MCF 10A (cell line): ENCODE results near the gene DPP6. TPM values are rescaled to one million over a fixed set of nuclear protein-coding genes. Genes with fewer than 3 reads are reported as not detected.

Experiments
- BruUV-seq: library from RNA; stranded (reverse); fragments of 400-500 nt; replicated peaks from 2 replicates; lab custom pipeline; 2021; lab: Mats Ljungman, UMichigan
- CTCF ChIA-PET: fragments of 300-600 bp; sonication (Branson Sonifier 250); formaldehyde crosslinking; extraction: SDS; loops from one replicate; lab custom pipeline; 2021; ENCODE audit warnings: antibody characterized with exemption, inconsistent platforms; lab: Yijun Ruan, JAX
- POLR2A ChIA-PET: fragments of 300-600, 350-650 bp; sonication (Branson Sonifier 250); formaldehyde crosslinking; extraction: SDS; loops from one replicate; lab custom pipeline; 2020; ENCODE audit warnings: antibody characterized with exemption, inconsistent platforms; lab: Yijun Ruan, JAX
- DNase-seq: peaks from one replicate; pipeline ENCODE4 v3.0.0-alpha.2; 2018; ENCODE audit not compliant: unreplicated experiment
- H3K27ac Mint-ChIP-seq: one replicate; pipeline ENCODE4 v1.8.0; 2022; ENCODE audit warnings: mild to moderate bottlenecking, low read depth, mixed read lengths; ENCODE audit not compliant: unreplicated experiment
- H3K27me3 Mint-ChIP-seq: one replicate; pipeline ENCODE4 v1.8.0; 2022; ENCODE audit warnings: mixed read lengths; ENCODE audit not compliant: insufficient read depth, unreplicated experiment
- H3K36me3 Mint-ChIP-seq: one replicate; pipeline ENCODE4 v1.8.0; 2022; ENCODE audit warnings: mild to moderate bottlenecking, moderate library complexity, mixed read lengths; ENCODE audit not compliant: insufficient read depth, unreplicated experiment
- H3K4me1 Mint-ChIP-seq: one replicate; pipeline ENCODE4 v1.8.0; 2022; ENCODE audit warnings: mixed read lengths; ENCODE audit not compliant: insufficient read depth, unreplicated experiment
- H3K4me3 Mint-ChIP-seq: one replicate; pipeline ENCODE4 v1.8.0; 2022; ENCODE audit warnings: mild to moderate bottlenecking, moderate library complexity, mixed read lengths; ENCODE audit not compliant: unreplicated experiment
- H3K9me3 Mint-ChIP-seq: one replicate; pipeline ENCODE4 v1.8.0; 2022; ENCODE audit warnings: mixed read lengths; ENCODE audit not compliant: unreplicated experiment
- CTCF ChIP-seq: fragments of 200-600 bp; IDR thresholded peaks from one replicate; pipeline ENCODE4 v1.8.0; 2022; ENCODE audit warnings: antibody characterized with exemption, mild to moderate bottlenecking; ENCODE audit not compliant: unreplicated experiment
- intact Hi-C: fragments of 100-400 bp; cut with micrococcal nuclease; formaldehyde crosslinking; loops from 2 replicates; pipeline ENCODE4 v1.14.1; 2022
- total RNA-seq: library from RNA; stranded (reverse); gene quantifications from 2 replicates; pipeline ENCODE4 v1.2.3, GENCODE V29; 2022

Gene DPP6
- total RNA-seq, 1 experiment from 2014 or later = not detected

- CTCF ChIA-PET = no interaction called here
- Mint-ChIP-seq H3K4me1 (no peaks in the 10 kb centered on the region), H3K36me3 (no peaks in the 10 kb centered on the region), H3K27me3 (no peaks in the 10 kb centered on the region), H3K4me3 (no peak overlapping the region), H3K9me3 (peaks cover 24% of the 10 kb centered on the region), H3K27ac (no peak overlapping the region)
- BruUV-seq = no TSS peak
- intact Hi-C loops = no loop called here
- POLR2A ChIA-PET = no interaction called here
- TF ChIP-seq CTCF = no peak
- no peak for DNase-seq
Measured at GRCh38 chr7:154212861-154213260, 160.7 kb downstream of the DPP6 start.

- Mint-ChIP-seq H3K36me3 (no peaks in the 10 kb centered on the region), H3K4me1 (no peaks in the 10 kb centered on the region), H3K27ac (no peak overlapping the region), H3K4me3 (no peak overlapping the region), H3K9me3 (peaks cover 25% of the 10 kb centered on the region), H3K27me3 (no peaks in the 10 kb centered on the region)
- no TSS peak for BruUV-seq
- intact Hi-C loops = no loop called here
- no peak for DNase-seq
- no peak for TF ChIP-seq CTCF
- ChIA-PET POLR2A (no interaction called here), CTCF (interaction anchor here (1.0 kb wide), 1 partner anchor 15 kb away, joined by 3 read pairs; no protein-coding TSS in a partner anchor)
Measured at GRCh38 chr7:154217688-154218340, 165.6 kb downstream of the DPP6 start.

GRCh38 chr7:154231732-154232131 lies 179.5 kb downstream of the DPP6 start:
- DNase-seq = no peak
- POLR2A ChIA-PET = no interaction called here
- Mint-ChIP-seq H3K4me3 (no peak overlapping the region), H3K27me3 (no peaks in the 10 kb centered on the region), H3K9me3 (peaks cover 35% of the 10 kb centered on the region), H3K36me3 (no peaks in the 10 kb centered on the region), H3K4me1 (no peaks in the 10 kb centered on the region), H3K27ac (no peak overlapping the region)
- intact Hi-C loops = no loop called here
- TF ChIP-seq CTCF = no peak
- CTCF ChIA-PET = no interaction called here
- no TSS peak for BruUV-seq

GRCh38 chr7:154232700-154233099 lies 180.5 kb downstream of the DPP6 start:
- intact Hi-C loops = no loop called here
- POLR2A ChIA-PET = no interaction called here
- Mint-ChIP-seq H3K9me3 (peaks cover 41% of the 10 kb centered on the region), H3K4me3 (no peak overlapping the region), H3K36me3 (no peaks in the 10 kb centered on the region), H3K27ac (no peak overlapping the region), H3K27me3 (no peaks in the 10 kb centered on the region), H3K4me1 (no peaks in the 10 kb centered on the region)
- no peak for DNase-seq
- CTCF ChIA-PET = interaction anchor here (0.7 kb wide), 1 partner anchor 514 kb away, joined by 3 read pairs; no protein-coding TSS in a partner anchor
- TF ChIP-seq CTCF = no peak
- no TSS peak for BruUV-seq
